Stomach (tissue), 4 donors: Measurements from ENCODE around the gene PPP2R5C.

Experiments
- POLR2A ChIP-seq, 4 donors: fragments of 450-650 bp; IDR thresholded peaks; one replicate each; pipeline ENCODE4 v1.6.1; 2016; ENCODE audit warnings: antibody characterized with exemption in 4 of 4, control low read depth in 2 of 4, mild to moderate bottlenecking in 1 of 4, moderate library complexity in 1 of 4
- POLR2AphosphoS5 ChIP-seq, 3 donors: sonication (generic); formaldehyde crosslinking; IDR thresholded peaks; one replicate each; pipeline ENCODE4 v1.6.1; 2016; ENCODE audit warnings: antibody characterized with exemption in 3 of 3
- TF ChIP-seq, protein P1 (sequence below), 7 experiments: fragments of 450-650 bp in 4 of 7; fragments of 200-600 bp in 3 of 7; sonication (generic) in 3 of 7; IDR thresholded peaks; one replicate each; pipeline ENCODE4 v1.5.1; 2016 to 2019; ENCODE audit warnings: antibody characterized with exemption in 7 of 7, control low read depth in 2 of 7, mild to moderate bottlenecking in 1 of 7

- TF ChIP-seq POLR2A (IDR thresholded peaks at IDR 0.05) = no peak
- TF ChIP-seq, protein P1, sequence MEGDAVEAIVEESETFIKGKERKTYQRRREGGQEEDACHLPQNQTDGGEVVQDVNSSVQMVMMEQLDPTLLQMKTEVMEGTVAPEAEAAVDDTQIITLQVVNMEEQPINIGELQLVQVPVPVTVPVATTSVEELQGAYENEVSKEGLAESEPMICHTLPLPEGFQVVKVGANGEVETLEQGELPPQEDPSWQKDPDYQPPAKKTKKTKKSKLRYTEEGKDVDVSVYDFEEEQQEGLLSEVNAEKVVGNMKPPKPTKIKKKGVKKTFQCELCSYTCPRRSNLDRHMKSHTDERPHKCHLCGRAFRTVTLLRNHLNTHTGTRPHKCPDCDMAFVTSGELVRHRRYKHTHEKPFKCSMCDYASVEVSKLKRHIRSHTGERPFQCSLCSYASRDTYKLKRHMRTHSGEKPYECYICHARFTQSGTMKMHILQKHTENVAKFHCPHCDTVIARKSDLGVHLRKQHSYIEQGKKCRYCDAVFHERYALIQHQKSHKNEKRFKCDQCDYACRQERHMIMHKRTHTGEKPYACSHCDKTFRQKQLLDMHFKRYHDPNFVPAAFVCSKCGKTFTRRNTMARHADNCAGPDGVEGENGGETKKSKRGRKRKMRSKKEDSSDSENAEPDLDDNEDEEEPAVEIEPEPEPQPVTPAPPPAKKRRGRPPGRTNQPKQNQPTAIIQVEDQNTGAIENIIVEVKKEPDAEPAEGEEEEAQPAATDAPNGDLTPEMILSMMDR (IDR thresholded peaks at IDR 0.05) = no peak
- no peak for TF ChIP-seq POLR2AphosphoS5 (IDR thresholded peaks at IDR 0.05)
Measured at GRCh38 chr14:101716956-101717662, 44.4 kb upstream of the PPP2R5C start.
